TTC549 (cell line): ENCODE data around the gene NRDC.
"Not testable (repeated sequence)": the region's sequence is repeated elsewhere in the genome, so short reads cannot be mapped to it uniquely, and the experiment has no call there.

Experiments
- FAIRE-seq: peaks from 2 replicates; lab custom pipeline; 2012; peaks lifted over from hg19 to GRCh38; lab: Jason Lieb, UNC

The NRDC gene

GRCh38 chr1:51840743-51841461 is 37.6 kb downstream of the NRDC start:
- FAIRE-seq = no peak

DNA sequence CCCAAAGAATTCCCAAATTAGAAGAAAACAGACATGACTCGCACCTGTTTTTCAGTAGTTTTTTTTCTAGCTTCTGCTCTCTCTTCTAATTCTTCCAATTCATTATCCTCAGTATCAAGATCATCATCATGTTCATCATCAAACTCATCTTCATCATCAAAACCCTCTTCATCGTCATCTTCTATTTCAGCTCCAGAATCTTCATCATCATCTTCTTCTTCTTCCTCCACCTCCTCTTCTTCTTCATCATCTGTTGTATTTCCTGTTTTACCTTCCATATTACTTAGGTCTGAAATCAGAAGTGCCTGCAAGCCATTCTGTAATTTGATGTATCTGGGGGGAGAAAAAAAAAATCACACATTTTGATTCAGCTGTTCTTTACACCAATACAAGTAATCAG is 38.3 kb downstream of the NRDC start:
- FAIRE-seq = no peak

DNA sequence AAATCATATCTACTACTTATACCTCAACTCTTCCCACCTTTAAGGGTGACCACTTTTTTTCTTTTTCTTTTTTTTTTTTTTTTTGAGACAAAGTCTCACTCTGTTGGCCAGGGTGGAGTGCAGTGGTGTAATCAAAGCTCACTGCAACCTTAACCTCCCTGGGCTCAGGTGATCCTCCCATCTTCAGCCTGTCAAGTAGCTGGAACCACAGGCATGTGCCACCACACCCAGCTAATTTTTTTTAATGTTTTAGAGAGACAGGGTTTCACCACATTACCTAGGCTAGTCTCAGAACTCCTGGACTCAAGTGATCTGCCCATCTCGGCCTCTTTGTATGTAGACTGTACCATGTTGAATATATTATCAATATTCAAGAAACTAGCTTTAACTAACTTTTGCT is 39.4 kb downstream of the NRDC start:
- no peak for FAIRE-seq

- FAIRE-seq = no peak
These were observed 41.3 kb downstream of the NRDC start for GRCh38 chr1:51837243-51837642.

GRCh38 chr1:51833700-51834099 is 44.8 kb downstream of the NRDC start:
- FAIRE-seq = no peak

DNA sequence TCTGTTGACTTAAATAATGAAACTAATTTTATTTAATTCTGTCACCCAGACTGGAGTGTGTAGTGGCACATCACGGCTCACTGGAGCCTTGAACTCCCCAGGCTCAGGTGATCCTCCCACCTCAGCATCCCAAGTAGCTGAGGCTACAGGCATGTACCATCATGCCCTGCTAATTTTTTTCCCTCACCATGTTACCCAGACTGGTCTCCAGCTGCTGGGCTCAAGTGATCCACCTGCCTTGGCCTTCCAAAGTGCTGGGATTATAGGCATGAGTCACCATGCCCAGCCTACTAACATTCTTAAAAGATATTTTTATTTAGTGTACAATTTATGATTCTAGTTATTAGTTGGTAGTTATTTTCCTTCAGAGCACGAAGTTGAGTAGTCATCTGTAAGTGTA is 49.5 kb downstream of the NRDC start:
- no peak for FAIRE-seq

- FAIRE-seq = no peak
These were observed 58.7 kb downstream of the NRDC start for GRCh38 chr1:51819810-51820209.

- not testable (repeated sequence) for FAIRE-seq
These were observed 59.5 kb downstream of the NRDC start for GRCh38 chr1:51819021-51819420.

DNA sequence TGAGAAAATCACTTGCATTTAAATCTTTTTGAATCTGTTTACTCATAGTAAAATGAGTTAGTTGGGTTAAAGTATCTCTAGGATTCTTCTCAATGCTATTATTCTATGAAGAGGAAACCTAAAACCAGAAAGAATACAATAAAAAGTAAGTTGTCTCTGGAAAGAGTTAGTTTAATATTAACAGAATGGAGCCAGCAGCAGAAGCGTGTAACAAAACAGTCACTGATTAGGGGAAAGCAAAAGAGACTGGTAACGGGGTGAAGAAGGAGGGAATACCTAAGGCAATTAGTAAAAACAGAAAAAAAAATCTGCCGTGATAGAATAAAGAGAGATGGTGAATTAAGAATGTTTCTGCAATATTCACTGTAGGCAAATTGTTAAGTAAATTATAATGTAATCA is 60.0 kb downstream of the NRDC start:
- FAIRE-seq = no peak

DNA sequence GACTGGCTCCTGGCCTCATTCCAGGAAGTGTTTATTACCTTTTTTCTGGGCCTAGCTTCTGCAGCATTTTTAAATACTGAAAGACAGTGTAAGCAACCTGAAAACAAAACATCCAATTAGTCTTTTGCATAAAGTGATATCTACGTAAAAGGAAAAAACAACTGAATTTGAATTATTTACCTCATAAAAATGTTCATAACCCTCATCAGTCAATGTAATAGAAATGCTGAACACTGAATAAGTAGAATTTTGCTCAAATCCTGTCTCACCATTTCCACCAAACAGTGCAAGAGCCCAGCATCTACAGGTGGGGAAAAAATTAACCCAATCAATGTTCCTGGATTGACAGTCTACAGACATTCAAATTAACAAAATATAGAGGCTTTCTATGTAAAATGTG is 64.0 kb downstream of the NRDC start:
- no peak for FAIRE-seq

- no peak for FAIRE-seq
These were observed 79.2 kb downstream of the NRDC start for GRCh38 chr1:51799372-51799771.

DNA sequence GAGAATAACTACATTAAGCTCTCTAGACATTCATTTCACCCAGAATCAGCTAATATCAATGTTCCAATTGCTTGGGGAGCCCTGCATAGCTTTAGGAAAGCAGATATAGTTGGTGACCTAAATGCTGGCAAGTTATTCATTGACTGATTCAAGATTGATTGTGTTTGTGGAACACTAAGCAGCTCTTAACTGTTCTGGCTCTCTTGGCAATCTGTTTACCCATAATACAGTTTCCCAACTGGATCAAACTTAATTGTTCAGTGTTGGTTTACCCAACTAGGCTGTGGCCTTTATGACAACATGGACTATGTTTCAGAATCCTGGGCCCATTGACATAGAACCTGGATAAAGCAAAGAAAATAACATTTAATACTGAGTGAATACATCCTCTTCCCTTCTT is 83.7 kb downstream of the NRDC start:
- FAIRE-seq = no peak

GRCh38 chr1:51794260-51794659 is 84.3 kb downstream of the NRDC start:
- no peak for FAIRE-seq

DNA sequence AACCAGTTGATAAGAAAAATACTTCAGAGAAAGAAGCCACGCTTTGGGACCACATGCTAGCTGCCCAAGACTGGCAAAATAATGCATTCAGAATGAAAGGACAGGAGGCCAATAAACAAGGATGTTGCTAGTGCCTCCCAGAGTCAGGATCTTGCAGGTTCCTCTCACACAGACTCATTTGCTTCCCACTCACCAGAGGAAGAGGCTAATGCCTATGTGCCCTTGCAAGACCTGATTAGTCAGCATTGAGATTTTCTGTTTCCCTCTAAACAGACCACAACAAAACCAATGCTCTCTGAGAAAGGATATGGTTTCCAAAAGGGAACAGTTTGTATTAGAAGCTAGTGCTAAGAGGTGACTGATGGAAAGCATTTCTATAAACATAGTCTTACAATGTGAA is 85.7 kb downstream of the NRDC start:
- no peak for FAIRE-seq

DNA sequence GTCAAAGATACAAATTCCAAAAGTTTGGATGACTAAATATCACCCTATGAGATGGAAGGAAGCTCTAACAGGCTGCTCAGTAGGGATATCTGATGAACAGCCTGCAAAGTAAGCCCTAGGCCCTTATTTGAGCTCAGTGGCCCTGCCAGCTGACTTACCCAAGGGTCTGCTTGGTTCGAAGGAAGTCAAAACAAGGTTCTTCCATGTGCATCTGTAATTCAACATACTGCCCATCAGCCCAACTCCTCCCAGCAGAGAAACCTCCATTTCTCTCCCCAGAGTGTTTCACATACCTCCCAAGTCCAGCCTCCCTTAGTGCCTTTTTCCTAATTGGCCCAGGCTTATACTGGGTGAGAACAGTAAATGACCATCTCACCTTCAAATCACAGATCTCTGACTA is 86.6 kb downstream of the NRDC start:
- FAIRE-seq = no peak

GRCh38 chr1:51790385-51790784 is 88.1 kb downstream of the NRDC start:
- no peak for FAIRE-seq

- no peak for FAIRE-seq
These were observed 89.2 kb downstream of the NRDC start for GRCh38 chr1:51789342-51789741.

DNA sequence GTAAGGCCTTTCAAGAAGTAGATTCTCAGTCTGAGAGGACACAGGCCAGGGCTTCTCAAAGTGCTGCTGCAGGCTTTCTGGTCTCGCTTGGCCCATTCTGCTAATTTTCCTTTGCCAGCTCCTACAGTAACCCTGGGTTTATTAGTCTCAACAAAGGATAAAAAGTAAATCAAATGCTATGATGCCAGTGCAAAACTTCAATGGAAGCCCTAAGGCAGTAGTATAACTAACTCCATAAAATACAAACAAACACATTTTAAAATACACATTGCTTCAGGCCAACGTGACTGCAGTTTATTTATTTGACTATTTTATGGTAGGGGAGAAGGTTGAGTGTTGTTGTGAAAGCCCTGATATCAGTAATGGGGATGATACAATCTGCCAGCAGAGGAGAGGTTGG is 89.6 kb downstream of the NRDC start:
- FAIRE-seq = no peak

DNA sequence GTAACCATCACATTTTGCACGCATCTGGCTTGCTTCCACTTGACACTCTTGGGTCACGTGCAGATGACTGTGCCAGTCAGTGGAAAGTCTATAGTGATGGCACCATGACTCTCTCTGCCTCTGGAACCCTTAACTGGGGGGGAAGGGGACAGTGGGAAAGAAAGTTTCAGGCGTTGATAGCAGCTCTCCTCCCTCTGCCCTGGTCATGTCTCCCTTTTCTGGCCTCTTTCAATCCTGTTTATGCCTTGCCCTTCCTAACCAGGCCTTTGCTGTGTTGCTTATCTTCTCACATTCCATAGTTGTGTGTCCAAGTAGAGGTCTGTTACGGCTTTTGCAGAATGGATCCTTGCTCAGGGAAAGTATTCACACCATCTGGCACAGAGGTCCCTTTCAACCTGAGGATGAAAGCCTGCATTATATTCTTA is 93.5 kb downstream of the NRDC start:
- no peak for FAIRE-seq

GRCh38 chr1:51780927-51781326 is 97.6 kb downstream of the NRDC start:
- FAIRE-seq = no peak

GRCh38 chr1:51776408-51776807 is 102.1 kb downstream of the NRDC start:
- FAIRE-seq = no peak

DNA sequence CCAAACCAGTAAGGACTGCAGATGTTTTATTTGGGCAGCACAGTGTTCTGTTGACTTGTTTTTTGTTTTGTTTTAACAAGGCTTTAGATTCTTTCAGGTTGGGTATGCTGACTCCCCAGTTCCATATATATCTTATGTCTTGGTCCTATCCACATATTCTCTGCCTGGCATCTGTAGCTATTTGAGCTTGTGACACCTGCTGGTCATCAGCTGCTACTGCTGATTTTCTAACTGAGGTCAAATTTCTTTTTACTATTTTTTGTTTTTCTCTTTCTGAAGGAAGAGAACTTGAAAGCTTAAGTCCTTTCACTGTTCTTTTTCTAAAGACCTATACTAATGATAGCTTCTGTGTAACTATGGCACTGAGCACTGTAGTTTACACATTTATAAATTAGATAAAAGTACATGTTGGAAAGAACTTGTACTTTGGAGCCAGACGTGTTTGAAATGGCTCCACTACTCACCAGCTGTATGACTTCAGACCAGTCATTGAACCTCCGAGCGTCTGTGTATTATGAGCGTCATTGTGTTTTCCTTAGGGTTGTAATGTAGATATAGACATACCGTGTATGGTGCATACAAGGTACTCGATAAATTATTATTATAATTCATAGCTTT is 109.4 kb downstream of the NRDC start:
- peak; percentile 91 for FAIRE-seq

DNA sequence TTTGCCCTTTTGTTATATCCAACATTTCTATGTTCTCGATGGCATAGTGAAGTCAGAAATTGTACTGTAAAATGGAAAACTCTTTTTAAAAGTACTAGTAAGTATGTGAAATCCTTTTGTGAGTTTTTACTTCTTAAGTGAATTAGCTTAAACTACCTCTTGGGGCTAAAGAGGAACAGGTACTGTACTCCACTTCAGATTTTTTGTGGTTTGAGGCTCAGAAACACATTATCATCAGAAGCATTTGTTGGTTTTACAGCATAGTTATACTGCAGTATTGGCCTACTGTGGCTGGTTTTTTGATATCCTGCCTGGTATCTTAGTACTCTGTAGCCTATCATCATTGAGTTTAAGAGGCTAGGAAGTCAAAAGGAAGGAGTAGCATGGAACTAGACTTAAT is 117.2 kb downstream of the NRDC start:
- FAIRE-seq = no peak

GRCh38 chr1:51760872-51761271 is 117.7 kb downstream of the NRDC start:
- no peak for FAIRE-seq
